Activated CD8-positive, alpha-beta memory T cell treated with anti-CD3 and anti-CD28 coated beads, Interleukin-2, amount 10 ng/mL, durations not matched to agents 7 days and 5 days (primary cell): Measurements from ENCODE around the gene DENND1B. TPM values are rescaled to one million over a fixed set of nuclear protein-coding genes. Genes with fewer than 3 reads are reported as not detected.

Experiments used
- ATAC-seq: fragments of 150-1000 bp; cut with Tn5 transposase; one replicate; pipeline ENCODE4 v1.10.0; 2021; ENCODE audit warnings: moderate library complexity
- CTCF ChIA-PET: fragments of 350-600 bp; sonication (Branson Sonifier 250); formaldehyde crosslinking; loops from one replicate; lab custom pipeline; 2021; ENCODE audit warnings: antibody characterized with exemption; lab: Charles Lee
- DNase-seq: peaks from one replicate; pipeline ENCODE4 v3.0.0-alpha.2; 2020
- H3K27ac Mint-ChIP-seq: one replicate; pipeline ENCODE4 v1.8.0; 2021; ENCODE audit warnings: mild to moderate bottlenecking, mixed read lengths
- H3K27me3 Mint-ChIP-seq: one replicate; pipeline ENCODE4 v1.8.0; 2021; ENCODE audit warnings: mixed read lengths
- H3K36me3 Mint-ChIP-seq: one replicate; pipeline ENCODE4 v1.8.0; 2021; ENCODE audit warnings: mild to moderate bottlenecking, mixed read lengths
- H3K4me1 Mint-ChIP-seq: one replicate; pipeline ENCODE4 v1.8.0; 2021; ENCODE audit warnings: mixed read lengths
- H3K4me3 Mint-ChIP-seq: one replicate; pipeline ENCODE4 v1.8.0; 2021; ENCODE audit warnings: mild to moderate bottlenecking, moderate library complexity, mixed read lengths
- H3K9me3 Mint-ChIP-seq: one replicate; pipeline ENCODE4 v1.8.0; 2022; ENCODE audit warnings: low read depth, mixed read lengths
- total RNA-seq, 2 experiments: library from RNA; stranded (reverse); gene quantifications; one replicate each; pipeline ENCODE4 v1.2.3, GENCODE V29; 2021

The DENND1B gene
- total RNA-seq, 2 experiments from 2014 or later = 29.5 to 30.3 TPM

GRCh38 chr1:197572169-197572568 is 203.1 kb downstream of the DENND1B start:
- DNase-seq = no peak

GRCh38 chr1:197567442-197567841 is 207.8 kb downstream of the DENND1B start:
- Mint-ChIP-seq H3K4me1 (no peaks in the 10 kb centered on the region), H3K27me3 (no peaks in the 10 kb centered on the region)
- CTCF ChIA-PET = no interaction called here

More at GRCh38 chr1:197572169-197572568, 203.1 kb downstream of the DENND1B start:
- Mint-ChIP-seq H3K4me1 (no peaks in the 10 kb centered on the region), H3K4me3 (no peak overlapping the region), H3K36me3 (peaks cover 69% of the 10 kb centered on the region), H3K27me3 (no peaks in the 10 kb centered on the region), H3K9me3 (peaks cover 13% of the 10 kb centered on the region), H3K27ac (no peak overlapping the region)
- no peak for ATAC-seq
- CTCF ChIA-PET = no interaction called here

GRCh38 chr1:197561041-197561440 is 214.2 kb downstream of the DENND1B start:
- peaks cover 15% of the 10 kb centered on the region for H3K36me3 Mint-ChIP-seq
- no peaks in the 10 kb centered on the region for H3K4me1 Mint-ChIP-seq
- H3K4me3 Mint-ChIP-seq = no peak overlapping the region
- no peaks in the 10 kb centered on the region for H3K27me3 Mint-ChIP-seq
- CTCF ChIA-PET = no interaction called here
- peaks cover 3% of the 10 kb centered on the region for H3K9me3 Mint-ChIP-seq
- DNase-seq (no peak), ATAC-seq (no peak)
- H3K27ac Mint-ChIP-seq = no peak overlapping the region

More at GRCh38 chr1:197567442-197567841, 207.8 kb downstream of the DENND1B start:
- DNase-seq (no peak), ATAC-seq (no peak)
- Mint-ChIP-seq H3K4me3 (no peak overlapping the region), H3K9me3 (peaks cover 16% of the 10 kb centered on the region), H3K27ac (no peak overlapping the region), H3K36me3 (peaks cover 55% of the 10 kb centered on the region)

- H3K27ac Mint-ChIP-seq = no peak overlapping the region
- peaks cover 3% of the 10 kb centered on the region for H3K9me3 Mint-ChIP-seq
- peaks cover 16% of the 10 kb centered on the region for H3K36me3 Mint-ChIP-seq
- ATAC-seq (no peak), DNase-seq (no peak)
- no peak overlapping the region for H3K4me3 Mint-ChIP-seq
- H3K27me3 Mint-ChIP-seq = no peaks in the 10 kb centered on the region
- no peaks in the 10 kb centered on the region for H3K4me1 Mint-ChIP-seq
- CTCF ChIA-PET = no interaction called here
Observed at GRCh38 chr1:197559655-197560054, 215.6 kb downstream of the DENND1B start.

GRCh38 chr1:197559244-197559643 is 216.0 kb downstream of the DENND1B start:
- no peak overlapping the region for H3K27ac Mint-ChIP-seq
- peaks cover 15% of the 10 kb centered on the region for H3K36me3 Mint-ChIP-seq
- H3K27me3 Mint-ChIP-seq = no peaks in the 10 kb centered on the region
- H3K4me1 Mint-ChIP-seq = no peaks in the 10 kb centered on the region
- H3K9me3 Mint-ChIP-seq = peaks cover 3% of the 10 kb centered on the region
- ATAC-seq (no peak), DNase-seq (no peak)
- no peak overlapping the region for H3K4me3 Mint-ChIP-seq
- CTCF ChIA-PET = no interaction called here

- Mint-ChIP-seq H3K27ac (no peak overlapping the region), H3K4me3 (no peak overlapping the region), H3K9me3 (no peaks in the 10 kb centered on the region), H3K4me1 (no peaks in the 10 kb centered on the region), H3K36me3 (peaks cover 5% of the 10 kb centered on the region), H3K27me3 (no peaks in the 10 kb centered on the region)
- no peak for ATAC-seq
- CTCF ChIA-PET = no interaction called here
- DNase-seq = no peak
Observed at GRCh38 chr1:197557302-197557701, 218.0 kb downstream of the DENND1B start.

- Mint-ChIP-seq H3K36me3 (peaks cover 8% of the 10 kb centered on the region), H3K4me1 (no peaks in the 10 kb centered on the region), H3K27ac (no peak overlapping the region), H3K27me3 (no peaks in the 10 kb centered on the region), H3K4me3 (no peak overlapping the region), H3K9me3 (no peaks in the 10 kb centered on the region)
- CTCF ChIA-PET = no interaction called here
- ATAC-seq (no peak), DNase-seq (no peak)
Observed at GRCh38 chr1:197553281-197553680, 222.0 kb downstream of the DENND1B start.

GRCh38 chr1:197546989-197547388 is 228.3 kb downstream of the DENND1B start:
- no peaks in the 10 kb centered on the region for H3K4me1 Mint-ChIP-seq
- DNase-seq (no peak), ATAC-seq (no peak)
- H3K27me3 Mint-ChIP-seq = no peaks in the 10 kb centered on the region
- no peak overlapping the region for H3K27ac Mint-ChIP-seq
- no peaks in the 10 kb centered on the region for H3K9me3 Mint-ChIP-seq
- H3K36me3 Mint-ChIP-seq = peaks cover 11% of the 10 kb centered on the region
- CTCF ChIA-PET = interaction anchor here (1.5 kb wide), 1 partner anchor 15 kb away, joined by 3 read pairs; no protein-coding TSS in a partner anchor
- no peak overlapping the region for H3K4me3 Mint-ChIP-seq

- CTCF ChIA-PET = no interaction called here
- no peak for DNase-seq
Observed at GRCh38 chr1:197544553-197544952, 230.7 kb downstream of the DENND1B start.

GRCh38 chr1:197544130-197544529 is 231.2 kb downstream of the DENND1B start:
- no peak for DNase-seq
- H3K27me3 Mint-ChIP-seq = no peaks in the 10 kb centered on the region
- H3K36me3 Mint-ChIP-seq = peaks cover 8% of the 10 kb centered on the region
- no peak overlapping the region for H3K4me3 Mint-ChIP-seq
- H3K4me1 Mint-ChIP-seq = no peaks in the 10 kb centered on the region
- no peak for ATAC-seq
- CTCF ChIA-PET = no interaction called here
- no peaks in the 10 kb centered on the region for H3K9me3 Mint-ChIP-seq
- H3K27ac Mint-ChIP-seq = no peak overlapping the region

More at GRCh38 chr1:197544553-197544952, 230.7 kb downstream of the DENND1B start:
- no peak overlapping the region for H3K4me3 Mint-ChIP-seq
- no peaks in the 10 kb centered on the region for H3K4me1 Mint-ChIP-seq
- no peaks in the 10 kb centered on the region for H3K9me3 Mint-ChIP-seq
- H3K36me3 Mint-ChIP-seq = peaks cover 8% of the 10 kb centered on the region
- H3K27me3 Mint-ChIP-seq = no peaks in the 10 kb centered on the region
- ATAC-seq = no peak
- no peak overlapping the region for H3K27ac Mint-ChIP-seq

GRCh38 chr1:197541411-197541810 is 233.9 kb downstream of the DENND1B start:
- no peaks in the 10 kb centered on the region for H3K27me3 Mint-ChIP-seq
- no peaks in the 10 kb centered on the region for H3K4me1 Mint-ChIP-seq
- no peaks in the 10 kb centered on the region for H3K9me3 Mint-ChIP-seq
- peaks cover 8% of the 10 kb centered on the region for H3K36me3 Mint-ChIP-seq
- H3K27ac Mint-ChIP-seq = no peak overlapping the region
- no peak overlapping the region for H3K4me3 Mint-ChIP-seq
- DNase-seq = no peak
- no peak for ATAC-seq
- CTCF ChIA-PET = no interaction called here

- Mint-ChIP-seq H3K27me3 (no peaks in the 10 kb centered on the region), H3K9me3 (no peaks in the 10 kb centered on the region), H3K4me3 (no peak overlapping the region), H3K36me3 (peaks cover 2% of the 10 kb centered on the region), H3K4me1 (no peaks in the 10 kb centered on the region), H3K27ac (no peak overlapping the region)
- CTCF ChIA-PET = interaction anchor here (0.7 to 2.6 kb wide), 10 partner anchors 9 to 400 kb away, joined by 3 to 9 read pairs (median 4); partner anchors contain the start of gene C1orf53
- DNase-seq = no peak
- no peak for ATAC-seq
Observed at GRCh38 chr1:197526736-197527371, 248.4 kb downstream of the DENND1B start.

GRCh38 chr1:197521118-197521739 is 254.1 kb downstream of the DENND1B start:
- CTCF ChIA-PET = interaction anchor here (0.9 to 2.0 kb wide), 10 partner anchors 9 to 846 kb away, joined by 3 to 17 read pairs (median 4); partner anchors contain the start of gene C1orf53
- Mint-ChIP-seq H3K27me3 (no peaks in the 10 kb centered on the region), H3K36me3 (peaks cover 2% of the 10 kb centered on the region), H3K27ac (no peak overlapping the region), H3K9me3 (no peaks in the 10 kb centered on the region), H3K4me1 (peaks cover 2% of the 10 kb centered on the region), H3K4me3 (no peak overlapping the region)
- no peak for DNase-seq
- ATAC-seq = peak; percentile 36
